Activated T-cell treated with anti-CD3 and anti-CD28 coated beads for 1 hour (primary cell): Measurements from ENCODE around the gene HELT.

Source experiments
- DNase-seq: peaks from one replicate; pipeline ENCODE4 v3.0.0-alpha.2; 2020; ENCODE audit warnings: low read depth

The HELT gene

GRCh38 chr4:185003596-185004351 lies 14.5 kb upstream of the HELT start:
- no peak for DNase-seq

- DNase-seq: no peak
These were observed 13.6 kb upstream of the HELT start for GRCh38 chr4:185004562-185005218.

DNA sequence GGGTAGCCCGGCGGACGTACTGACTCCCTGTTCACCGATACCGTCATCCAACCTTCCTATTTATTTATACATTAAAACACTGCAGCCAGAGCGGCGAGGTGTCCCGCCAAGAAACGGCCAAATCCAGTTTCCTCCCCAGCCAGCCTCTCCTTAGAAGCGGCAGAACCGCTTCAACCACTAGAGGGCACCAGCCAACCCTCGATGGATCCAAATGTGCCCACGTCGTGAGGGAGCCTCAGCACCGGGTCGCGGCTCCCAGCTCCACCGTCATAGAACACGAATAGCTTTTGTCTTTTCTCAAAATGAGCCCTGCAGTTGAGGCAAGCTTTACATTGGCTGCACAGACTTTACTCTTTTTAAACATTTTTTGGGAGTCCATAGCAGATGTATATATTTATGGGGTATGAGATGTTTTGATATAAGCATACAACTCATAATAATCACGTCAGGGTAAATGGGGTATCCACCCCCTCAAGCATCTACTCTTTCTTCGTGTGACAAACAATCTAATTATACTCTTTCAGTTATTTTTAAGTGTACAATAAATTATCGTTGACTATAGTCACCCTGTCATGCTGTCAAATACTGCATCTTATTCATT lies 13.0 kb upstream of the HELT start:
- peak; percentile 69 for DNase-seq

- DNase-seq: peak; percentile 10
These were observed 6.9 kb upstream of the HELT start for GRCh38 chr4:185011408-185011807.

GRCh38 chr4:185013417-185014125 lies 4.7 kb upstream of the HELT start:
- DNase-seq: no peak

GRCh38 chr4:185015108-185015507 lies 3.2 kb upstream of the HELT start:
- no peak for DNase-seq

- DNase-seq: no peak
These were observed 2.0 kb upstream of the HELT start for GRCh38 chr4:185016101-185016940.

DNA sequence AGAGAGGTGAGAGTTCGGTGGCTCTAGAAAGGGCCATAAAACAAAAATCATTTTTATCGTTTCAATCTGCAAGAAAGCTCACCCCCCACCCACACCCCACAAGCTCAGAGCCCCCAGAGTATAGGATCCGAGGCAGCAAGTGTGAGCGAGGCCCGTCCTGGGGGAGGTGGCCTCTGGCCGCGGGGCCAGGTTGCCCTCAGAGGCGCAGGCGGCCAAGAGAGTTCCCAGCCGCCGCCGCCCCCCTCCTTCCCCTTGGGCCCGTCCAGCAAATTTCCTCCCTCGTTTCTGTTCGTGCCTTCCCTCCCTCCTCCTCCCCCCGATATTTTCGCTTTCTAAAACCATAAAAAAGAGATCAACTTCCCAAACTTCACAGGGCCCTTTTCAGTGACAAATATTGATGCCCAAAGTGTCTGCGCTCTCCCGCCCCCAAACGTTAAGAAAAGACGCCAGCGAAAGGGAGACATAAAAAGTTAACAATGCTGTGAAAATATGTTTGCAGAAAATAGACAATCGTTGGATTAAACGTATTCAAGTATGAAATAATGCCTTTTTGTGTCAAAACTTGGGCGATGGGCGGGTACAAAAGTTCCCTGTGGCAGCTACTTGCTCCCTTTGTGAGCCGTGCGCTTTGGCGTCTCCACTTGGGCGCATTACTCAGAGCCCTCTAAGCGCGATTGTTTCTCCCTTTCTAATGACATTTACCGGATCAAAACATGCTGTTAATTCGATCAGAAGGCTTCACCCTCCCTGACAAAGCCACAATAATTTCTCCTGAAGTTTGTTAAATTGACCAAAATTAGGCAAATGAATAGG lies 1.1 kb upstream of the HELT start:
- no peak for DNase-seq

- no peak for DNase-seq
These were observed 655 bp downstream of the HELT start for GRCh38 chr4:185018834-185019455.

GRCh38 chr4:185019456-185020292 lies 1.4 kb downstream of the HELT start:
- DNase-seq: no peak

DNA sequence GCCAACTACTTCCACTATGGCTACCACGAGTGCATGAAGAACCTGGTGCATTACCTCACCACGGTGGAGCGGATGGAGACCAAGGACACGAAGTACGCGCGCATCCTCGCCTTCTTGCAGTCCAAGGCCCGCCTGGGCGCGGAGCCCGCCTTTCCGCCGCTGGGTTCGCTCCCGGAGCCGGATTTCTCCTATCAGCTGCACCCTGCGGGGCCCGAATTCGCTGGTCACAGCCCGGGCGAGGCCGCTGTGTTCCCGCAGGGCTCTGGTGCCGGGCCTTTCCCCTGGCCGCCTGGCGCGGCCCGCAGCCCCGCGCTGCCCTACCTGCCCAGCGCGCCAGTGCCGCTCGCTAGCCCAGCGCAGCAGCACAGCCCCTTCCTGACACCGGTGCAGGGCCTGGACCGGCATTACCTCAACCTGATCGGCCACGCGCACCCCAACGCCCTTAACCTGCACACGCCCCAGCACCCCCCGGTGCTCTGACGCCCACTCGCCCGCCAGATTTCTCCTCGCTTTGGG lies 2.1 kb downstream of the HELT start:
- DNase-seq: no peak

GRCh38 chr4:185020863-185021761 lies 2.8 kb downstream of the HELT start:
- no peak for DNase-seq

DNA sequence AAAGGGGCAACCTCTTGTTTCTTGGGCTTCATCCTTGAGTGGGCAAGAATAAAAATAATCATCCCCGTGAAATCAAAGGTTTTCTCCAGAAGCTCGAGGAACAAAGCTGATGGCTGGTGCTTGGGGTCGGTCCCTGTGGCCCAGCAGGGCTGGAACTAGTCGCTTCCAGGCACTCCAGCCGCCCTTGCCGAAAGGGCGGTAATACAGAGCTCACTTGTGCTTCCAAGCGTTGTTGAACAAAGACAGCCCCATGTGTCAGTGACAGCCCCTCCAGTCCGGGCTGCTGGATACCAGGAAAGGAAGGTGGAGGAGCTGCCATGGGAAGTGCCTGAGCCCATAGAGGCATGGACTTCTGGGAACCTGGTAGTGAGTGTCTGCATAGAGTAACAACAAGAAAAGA lies 5.2 kb downstream of the HELT start:
- DNase-seq: no peak

- DNase-seq: no peak
These were observed 10.3 kb downstream of the HELT start for GRCh38 chr4:185028625-185029024.

DNA sequence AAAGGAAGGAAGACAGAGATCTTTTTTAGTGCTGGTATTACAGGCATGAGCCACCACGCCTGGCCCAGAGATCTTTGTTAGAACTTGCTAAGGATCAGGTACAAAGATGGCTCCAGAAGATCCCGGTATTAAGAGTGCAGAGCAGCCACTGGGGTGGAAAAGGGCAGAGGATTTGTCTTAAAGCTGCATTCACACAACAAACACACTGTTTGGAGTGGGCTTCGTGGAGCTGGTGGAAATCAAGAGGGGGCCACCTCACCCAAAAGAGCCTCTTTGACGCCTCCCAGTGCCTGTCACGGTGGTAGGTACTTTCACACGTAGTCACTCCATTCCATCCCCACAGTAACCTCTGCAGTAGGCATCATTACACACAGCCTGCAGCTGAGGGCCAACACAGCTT lies 13.3 kb downstream of the HELT start:
- no peak for DNase-seq

DNA sequence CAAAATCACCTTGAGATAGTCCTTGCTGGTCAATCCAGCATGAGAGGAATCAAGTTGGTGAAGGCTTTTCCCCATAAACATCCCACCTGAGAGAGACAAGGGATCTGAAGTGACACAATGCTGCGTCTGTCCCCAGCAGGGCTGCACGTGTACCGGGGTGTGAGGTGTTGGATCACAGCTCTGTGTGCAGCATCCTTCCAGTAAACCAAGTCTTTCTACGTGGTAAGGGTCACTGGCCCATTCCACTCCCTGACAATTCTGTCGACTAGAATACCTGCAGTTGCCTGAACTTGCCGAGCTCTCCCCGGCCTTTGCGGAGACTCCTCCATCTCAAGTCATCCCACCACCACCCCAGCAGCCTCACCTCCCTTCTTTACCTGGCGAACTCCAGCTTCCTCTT lies 14.8 kb downstream of the HELT start:
- no peak for DNase-seq

DNA sequence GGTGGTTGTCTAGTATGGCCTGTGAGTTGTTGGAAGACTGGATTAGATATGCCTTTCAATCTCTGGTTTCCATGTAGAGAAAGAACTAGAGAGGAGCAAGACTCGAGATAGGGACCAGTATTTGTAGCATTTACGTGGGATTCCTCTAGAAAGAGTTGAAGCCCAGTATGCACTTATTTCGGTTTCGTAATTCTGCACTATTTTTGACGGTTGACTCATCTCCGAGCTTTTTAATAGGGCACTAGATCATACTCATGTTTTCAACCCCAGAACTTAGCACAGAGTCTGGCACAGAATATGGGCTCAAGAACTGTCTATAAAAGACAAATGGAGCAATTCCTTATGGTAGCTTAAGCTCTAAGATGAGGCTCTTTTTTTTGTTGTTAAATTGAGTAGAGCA lies 15.7 kb downstream of the HELT start:
- DNase-seq: no peak

- no peak for DNase-seq
These were observed 17.0 kb downstream of the HELT start for GRCh38 chr4:185035284-185035683.
